ENCODE results near the gene MYO1E. TPM values are rescaled to one million over a fixed set of nuclear protein-coding genes. Genes with fewer than 3 reads are reported as not detected.
A peak's percentile ranks its signal among the peaks of the same experiment; 100 is the strongest.
"Not testable (repeated sequence)": the region's sequence is repeated elsewhere in the genome, so short reads cannot be mapped to it uniquely, and the experiment has no call there.

Gene MYO1E
- total RNA-seq, 5 donors from 2014 or later (not counting 1 experiment from before 2014, with no cell fraction given), result 1.3 to 11.7 (median 4.3) TPM

GRCh38 chr15:59392299-59392698 is 19.6 kb upstream of the MYO1E start:
- Mint-ChIP-seq H3K4me3 (no peak overlapping the region), H3K4me1 (peaks cover 0 to 2% (median 0%) of the 10 kb centered on the region in 3 donors), H3K9me3 (no peaks in the 10 kb centered on the region), H3K27ac (no peak overlapping the region), H3K27me3 (peaks cover 6 to 12% of the 10 kb centered on the region in 2 donors), H3K36me3 (no peaks in the 10 kb centered on the region)
- Histone ChIP-seq H3K9me3 (no peaks in the 10 kb centered on the region), H3K36me3 (ENCODE audit: control insufficient read depth in 2 of 2, extremely low read depth in 1 of 2, insufficient read depth in 1 of 2, low read length in 1 of 2) (no peaks in the 10 kb centered on the region), H3K4me1 (ENCODE audit: control insufficient read depth in 1 of 2, extremely low read depth in 1 of 2, insufficient read depth in 2 of 2, low read length in 2 of 2) (no peaks in the 10 kb centered on the region), H3K27me3 (replicated peaks in 1 of 2; ENCODE audit: control insufficient read depth in 2 of 2, extremely low read depth in 1 of 2, insufficient read depth in 2 of 2, low read length in 1 of 2) (peaks cover 0 to 10% of the 10 kb centered on the region in 2 experiments), H3K4me3 (ENCODE audit: control insufficient read depth in 1 of 2, extremely low read depth in 1 of 2, low read length in 1 of 2) (no peak overlapping the region), H3K27ac (ENCODE audit: low read length) (no peak overlapping the region)
- CTCF ChIA-PET, result no interaction called here
- WGBS (ENCODE audit: insufficient coverage), result 60% methylated on average over 2 of the region's 5 CpGs
- no peak for ATAC-seq (replicated peaks in 1 of 4)
- no peak for DNase-seq
- POLR2A ChIA-PET, result no interaction called here

GRCh38 chr15:59388670-59389069 is 16.0 kb upstream of the MYO1E start:
- no peaks in the 10 kb centered on the region for H3K9me3 Mint-ChIP-seq
- DNase-seq (no peak), ATAC-seq (replicated peaks in 1 of 4) (no peak)
- Histone ChIP-seq H3K27ac (ENCODE audit: low read length) (no peak overlapping the region), H3K27me3 (replicated peaks in 1 of 2; ENCODE audit: control insufficient read depth in 2 of 2, extremely low read depth in 1 of 2, insufficient read depth in 2 of 2, low read length in 1 of 2) (no peaks in the 10 kb centered on the region), H3K4me3 (ENCODE audit: control insufficient read depth in 1 of 2, extremely low read depth in 1 of 2, low read length in 1 of 2) (no peak overlapping the region), H3K36me3 (ENCODE audit: control insufficient read depth in 2 of 2, extremely low read depth in 1 of 2, insufficient read depth in 1 of 2, low read length in 1 of 2) (no peaks in the 10 kb centered on the region), H3K9me3 (no peaks in the 10 kb centered on the region), H3K4me1 (ENCODE audit: control insufficient read depth in 1 of 2, extremely low read depth in 1 of 2, insufficient read depth in 2 of 2, low read length in 2 of 2) (peaks cover 0 to 9% of the 10 kb centered on the region in 2 experiments)
- ChIA-PET POLR2A (no interaction called here), CTCF (no interaction called here)
- H3K27ac Mint-ChIP-seq, result no peak overlapping the region
- no peaks in the 10 kb centered on the region for H3K36me3 Mint-ChIP-seq
- H3K4me3 Mint-ChIP-seq, result no peak overlapping the region
- H3K27me3 Mint-ChIP-seq, result no peaks in the 10 kb centered on the region
- WGBS (ENCODE audit: insufficient coverage), result no CpG with 5 or more reads among the region's 3 CpGs
- H3K4me1 Mint-ChIP-seq, result peaks cover 0 to 5% (median 2%) of the 10 kb centered on the region in 3 donors

- H3K27me3 Mint-ChIP-seq, H3K27ac Mint-ChIP-seq, POLR2A ChIA-PET: not testable (repeated sequence)
Measured at GRCh38 chr15:59387196-59387878, 14.7 kb upstream of the MYO1E start.

GRCh38 chr15:59385171-59385570 is 12.5 kb upstream of the MYO1E start:
- H3K9me3 ChIP-seq, result no peaks in the 10 kb centered on the region
- DNase-seq (no peak), ATAC-seq (replicated peaks in 1 of 4) (no peak)
- Mint-ChIP-seq H3K9me3 (no peaks in the 10 kb centered on the region), H3K27ac (no peak overlapping the region), H3K4me3 (no peak overlapping the region), H3K4me1 (peaks cover 0 to 5% (median 2%) of the 10 kb centered on the region in 3 donors), H3K36me3 (no peaks in the 10 kb centered on the region), H3K27me3 (peaks cover 0 to 4% of the 10 kb centered on the region in 2 donors)
- ChIA-PET POLR2A (interaction anchor here in 1 of 2 donors (0.5 kb wide), 1 partner anchor 119 kb away, joined by 6 read pairs; no protein-coding TSS in a partner anchor), CTCF (no interaction called here)
- no peak overlapping the region for H3K27ac ChIP-seq (ENCODE audit: low read length)
- peaks cover 0 to 12% of the 10 kb centered on the region in 2 experiments for H3K4me1 ChIP-seq (ENCODE audit: control insufficient read depth in 1 of 2, extremely low read depth in 1 of 2, insufficient read depth in 2 of 2, low read length in 2 of 2)
- no peak overlapping the region for H3K4me3 ChIP-seq (ENCODE audit: control insufficient read depth in 1 of 2, extremely low read depth in 1 of 2, low read length in 1 of 2)
- no CpG with 5 or more reads among the region's 4 CpGs for WGBS (ENCODE audit: insufficient coverage)
- H3K36me3 ChIP-seq (ENCODE audit: control insufficient read depth in 2 of 2, extremely low read depth in 1 of 2, insufficient read depth in 1 of 2, low read length in 1 of 2), result no peaks in the 10 kb centered on the region
- peaks cover 0 to 5% of the 10 kb centered on the region in 2 experiments for H3K27me3 ChIP-seq (replicated peaks in 1 of 2; ENCODE audit: control insufficient read depth in 2 of 2, extremely low read depth in 1 of 2, insufficient read depth in 2 of 2, low read length in 1 of 2)

More at GRCh38 chr15:59387196-59387878, 14.7 kb upstream of the MYO1E start:
- H3K36me3 ChIP-seq (ENCODE audit: control insufficient read depth in 2 of 2, extremely low read depth in 1 of 2, insufficient read depth in 1 of 2, low read length in 1 of 2); ATAC-seq (replicated peaks in 1 of 4); H3K9me3 ChIP-seq; DNase-seq; H3K36me3 Mint-ChIP-seq; H3K4me3 ChIP-seq (ENCODE audit: control insufficient read depth in 1 of 2, extremely low read depth in 1 of 2, low read length in 1 of 2); H3K4me3 Mint-ChIP-seq; H3K4me1 Mint-ChIP-seq; H3K9me3 Mint-ChIP-seq; CTCF ChIA-PET; H3K27ac ChIP-seq (ENCODE audit: low read length); H3K27me3 ChIP-seq (replicated peaks in 1 of 2; ENCODE audit: control insufficient read depth in 2 of 2, extremely low read depth in 1 of 2, insufficient read depth in 2 of 2, low read length in 1 of 2): not testable (repeated sequence)
- H3K4me1 ChIP-seq (ENCODE audit: control insufficient read depth in 1 of 2, extremely low read depth in 1 of 2, insufficient read depth in 2 of 2, low read length in 2 of 2), result peaks cover 0 to 12% of the 10 kb centered on the region in 2 experiments
- 95% methylated on average over 4 of the region's 13 CpGs for WGBS (ENCODE audit: insufficient coverage)

GRCh38 chr15:59384507-59384906 is 11.8 kb upstream of the MYO1E start:
- POLR2A ChIA-PET, result interaction anchor here (0.6 to 0.7 kb wide), 2 partner anchors 25 to 56 kb away, joined by 3 to 10 read pairs; no protein-coding TSS in a partner anchor
- no peak overlapping the region for H3K27ac Mint-ChIP-seq

GRCh38 chr15:59380902-59381610 is 8.4 kb upstream of the MYO1E start:
- H3K9me3 Mint-ChIP-seq, result no peaks in the 10 kb centered on the region
- H3K4me1 Mint-ChIP-seq, result peaks cover 0 to 7% (median 2%) of the 10 kb centered on the region in 3 donors
- H3K27me3 Mint-ChIP-seq, result peaks cover 4 to 6% of the 10 kb centered on the region in 2 donors
- DNase-seq (no peak), ATAC-seq (replicated peaks in 1 of 4) (no peak)
- Histone ChIP-seq H3K36me3 (ENCODE audit: control insufficient read depth in 2 of 2, extremely low read depth in 1 of 2, insufficient read depth in 1 of 2, low read length in 1 of 2) (no peaks in the 10 kb centered on the region), H3K4me1 (ENCODE audit: control insufficient read depth in 1 of 2, extremely low read depth in 1 of 2, insufficient read depth in 2 of 2, low read length in 2 of 2) (peaks cover 0 to 12% of the 10 kb centered on the region in 2 experiments), H3K4me3 (ENCODE audit: control insufficient read depth in 1 of 2, extremely low read depth in 1 of 2, low read length in 1 of 2) (no peak overlapping the region), H3K9me3 (no peaks in the 10 kb centered on the region), H3K27me3 (replicated peaks in 1 of 2; ENCODE audit: control insufficient read depth in 2 of 2, extremely low read depth in 1 of 2, insufficient read depth in 2 of 2, low read length in 1 of 2) (peaks cover 0 to 14% of the 10 kb centered on the region in 2 experiments), H3K27ac (ENCODE audit: low read length) (no peak overlapping the region)
- no peak overlapping the region for H3K27ac Mint-ChIP-seq
- CTCF ChIA-PET, result no interaction called here
- POLR2A ChIA-PET, result no interaction called here
- no peak overlapping the region for H3K4me3 Mint-ChIP-seq
- no CpG with 5 or more reads among the region's 7 CpGs for WGBS (ENCODE audit: insufficient coverage)
- no peaks in the 10 kb centered on the region for H3K36me3 Mint-ChIP-seq

More at GRCh38 chr15:59384507-59384906, 11.8 kb upstream of the MYO1E start:
- DNase-seq (peak in 3 of 35 experiments; percentile 4 to 48 (median 13)), ATAC-seq (replicated peaks in 1 of 4) (peak in 2 of 4 experiments; percentile 19 to 45)
- Mint-ChIP-seq H3K27me3 (peaks cover 0 to 4% of the 10 kb centered on the region in 2 donors), H3K9me3 (no peaks in the 10 kb centered on the region), H3K4me3 (no peak overlapping the region), H3K36me3 (no peaks in the 10 kb centered on the region), H3K4me1 (peaks cover 0 to 5% (median 2%) of the 10 kb centered on the region in 3 donors)
- Histone ChIP-seq H3K27ac (ENCODE audit: low read length) (no peak overlapping the region), H3K27me3 (replicated peaks in 1 of 2; ENCODE audit: control insufficient read depth in 2 of 2, extremely low read depth in 1 of 2, insufficient read depth in 2 of 2, low read length in 1 of 2) (peaks cover 0 to 8% of the 10 kb centered on the region in 2 experiments), H3K4me1 (ENCODE audit: control insufficient read depth in 1 of 2, extremely low read depth in 1 of 2, insufficient read depth in 2 of 2, low read length in 2 of 2) (peaks cover 0 to 12% of the 10 kb centered on the region in 2 experiments), H3K9me3 (no peaks in the 10 kb centered on the region), H3K36me3 (ENCODE audit: control insufficient read depth in 2 of 2, extremely low read depth in 1 of 2, insufficient read depth in 1 of 2, low read length in 1 of 2) (no peaks in the 10 kb centered on the region), H3K4me3 (ENCODE audit: control insufficient read depth in 1 of 2, extremely low read depth in 1 of 2, low read length in 1 of 2) (no peak overlapping the region)
- CTCF ChIA-PET, result interaction anchor here (0.6 to 1.0 kb wide), 2 partner anchors 10 to 11 kb away, joined by 3 to 4 read pairs; partner anchors contain the start of gene MYO1E (in 1 of the 2)
- 44% methylated on average over 3 of the region's 3 CpGs for WGBS (ENCODE audit: insufficient coverage)
